M059J (cell line): ENCODE data around the gene TNFRSF18. TPM values are rescaled to one million over a fixed set of nuclear protein-coding genes. Genes with fewer than 3 reads are reported as not detected.
"Not testable (repeated sequence)": the region's sequence is repeated elsewhere in the genome, so short reads cannot be mapped to it uniquely, and the experiment has no call there.

Source experiments
- DNase-seq: peaks from one replicate; pipeline ENCODE4 v3.0.0-alpha.2; 2012; ENCODE audit warnings: low read depth
- total RNA-seq: library from RNA; depleted of rRNA; stranded (reverse); fragments of >200 nt; shearing (Covaris generic); gene quantifications from 2 replicates; pipeline ENCODE4 v1.2.3, GENCODE V29; 2014

TNFRSF18 gene
- total RNA-seq, 1 experiment from 2014 or later, result not detected

- no peak for DNase-seq
These were observed 26.9 kb downstream of the TNFRSF18 start for GRCh38 chr1:1179346-1179982.

GRCh38 chr1:1178794-1179331, 27.5 kb downstream of the TNFRSF18 start:
- no peak for DNase-seq

GRCh38 chr1:1177452-1178206, 28.8 kb downstream of the TNFRSF18 start:
- DNase-seq, result no peak

- no peak for DNase-seq
These were observed 29.5 kb downstream of the TNFRSF18 start for GRCh38 chr1:1176931-1177330.

GRCh38 chr1:1176063-1176761, 30.2 kb downstream of the TNFRSF18 start:
- DNase-seq, result not testable (repeated sequence)

GRCh38 chr1:1175221-1176062, 30.9 kb downstream of the TNFRSF18 start:
- DNase-seq, result no peak

GRCh38 chr1:1173793-1174415, 32.5 kb downstream of the TNFRSF18 start, which contains the start of gene TTLL10:
TSS of gene TTLL10 (plus strand) at chr1:1173880. CDS start at chr1:1179216, 5,336 bp downstream.
- DNase-seq, result peak; percentile 21

GRCh38 chr1:1173061-1173792, 33.2 kb downstream of the TNFRSF18 start:
- no peak for DNase-seq

GRCh38 chr1:1171546-1172340, 34.6 kb downstream of the TNFRSF18 start:
- no peak for DNase-seq

- DNase-seq, result no peak
These were observed 35.2 kb downstream of the TNFRSF18 start for GRCh38 chr1:1171161-1171545.

- no peak for DNase-seq
These were observed 35.9 kb downstream of the TNFRSF18 start for GRCh38 chr1:1170215-1171091.

GRCh38 chr1:1169429-1170214, 36.8 kb downstream of the TNFRSF18 start:
- DNase-seq, result no peak

GRCh38 chr1:1168451-1169411, 37.7 kb downstream of the TNFRSF18 start:
- peak; percentile 16 for DNase-seq

- DNase-seq, result no peak
These were observed 38.4 kb downstream of the TNFRSF18 start for GRCh38 chr1:1167841-1168450.

- no peak for DNase-seq
These were observed 39.0 kb downstream of the TNFRSF18 start for GRCh38 chr1:1167398-1167821.
